HUES64 (cell line): ENCODE measurements around the gene MRPL14.

ENCODE experiments used
- H3K27ac ChIP-seq: 2 replicates; pipeline ENCODE4 v1.7.0; 2013; ENCODE audit warnings: low read depth, low read length, inconsistent platforms
- H3K27me3 ChIP-seq: 2 replicates; pipeline ENCODE4 v1.6.1; 2013; ENCODE audit warnings: mild to moderate bottlenecking, low read length; ENCODE audit not compliant: insufficient read depth
- H3K36me3 ChIP-seq: 2 replicates; pipeline ENCODE4 v1.6.1; 2013; ENCODE audit warnings: mild to moderate bottlenecking, low read length; ENCODE audit not compliant: insufficient read depth
- H3K4me1 ChIP-seq: 2 replicates; pipeline ENCODE4 v1.6.1; 2013; ENCODE audit warnings: mild to moderate bottlenecking, low read length, moderate library complexity; ENCODE audit not compliant: insufficient read depth
- H3K4me3 ChIP-seq: 2 replicates; pipeline ENCODE4 v1.5.1; 2013; ENCODE audit warnings: mild to moderate bottlenecking, low read length, moderate library complexity
- H3K9ac ChIP-seq: 2 replicates; pipeline ENCODE4 v1.6.1; 2013; ENCODE audit warnings: mild to moderate bottlenecking, low read depth, low read length
- H3K9me3 ChIP-seq: 2 replicates; pipeline ENCODE4 v1.6.1; 2013; ENCODE audit warnings: low read depth, low read length; ENCODE audit not compliant: insufficient read depth
- WGBS: fragments of 150-250, 120-280 bp; methylation state at CpG from one replicate; pipeline ENCODE4 v1.1.7; 2013; ENCODE audit warnings: missing lambda C conversion rate; 5-methylcytosine and 5-hydroxymethylcytosine counted together

The MRPL14 gene

GRCh38 chr6:44068607-44069296 lies 58.5 kb downstream of the MRPL14 start:
- H3K27me3 ChIP-seq: no peaks in the 10 kb centered on the region
- peaks cover 14% of the 10 kb centered on the region for H3K4me1 ChIP-seq
- peak overlapping the region; percentile 45; the same call in 1 of the 2 replicates for H3K9ac ChIP-seq
- 30% methylated on average over 5 of the region's 5 CpGs for WGBS
- peak overlapping the region; percentile 45; the same call in 1 of the 2 replicates for H3K27ac ChIP-seq
- no peak overlapping the region for H3K4me3 ChIP-seq
- H3K9me3 ChIP-seq: no peaks in the 10 kb centered on the region
- H3K36me3 ChIP-seq: no peaks in the 10 kb centered on the region

GRCh38 chr6:44067173-44068139 lies 59.8 kb downstream of the MRPL14 start:
- Histone ChIP-seq H3K9ac (no peak overlapping the region), H3K27ac (no peak overlapping the region), H3K4me1 (peaks cover 7% of the 10 kb centered on the region), H3K27me3 (no peaks in the 10 kb centered on the region), H3K9me3 (no peaks in the 10 kb centered on the region), H3K4me3 (no peak overlapping the region), H3K36me3 (no peaks in the 10 kb centered on the region)
- WGBS: 83% methylated on average over 6 of the region's 7 CpGs

GRCh38 chr6:44066394-44067172 lies 60.7 kb downstream of the MRPL14 start:
- no peak overlapping the region for H3K4me3 ChIP-seq
- peaks cover 7% of the 10 kb centered on the region for H3K4me1 ChIP-seq
- no peak overlapping the region for H3K9ac ChIP-seq
- WGBS: 90% methylated on average over 6 of the region's 6 CpGs
- H3K27me3 ChIP-seq: no peaks in the 10 kb centered on the region
- no peaks in the 10 kb centered on the region for H3K36me3 ChIP-seq
- no peak overlapping the region for H3K27ac ChIP-seq
- H3K9me3 ChIP-seq: no peaks in the 10 kb centered on the region

- H3K9me3 ChIP-seq: no peaks in the 10 kb centered on the region
- WGBS: 94% methylated on average over 12 of the region's 13 CpGs
- no peak overlapping the region for H3K4me3 ChIP-seq
- no peaks in the 10 kb centered on the region for H3K27me3 ChIP-seq
- no peaks in the 10 kb centered on the region for H3K36me3 ChIP-seq
- H3K27ac ChIP-seq: no peak overlapping the region
- H3K9ac ChIP-seq: no peak overlapping the region
- peaks cover 7% of the 10 kb centered on the region for H3K4me1 ChIP-seq
These were observed 61.7 kb downstream of the MRPL14 start for GRCh38 chr6:44065443-44066140.

GRCh38 chr6:44064948-44065272 lies 62.3 kb downstream of the MRPL14 start:
- WGBS: 93% methylated on average over 3 of the region's 3 CpGs
- H3K4me1 ChIP-seq: peaks cover 7% of the 10 kb centered on the region
- no peaks in the 10 kb centered on the region for H3K36me3 ChIP-seq
- H3K27ac ChIP-seq: no peak overlapping the region
- H3K9ac ChIP-seq: no peak overlapping the region
- no peaks in the 10 kb centered on the region; the same call in 1 of the 2 replicates for H3K9me3 ChIP-seq
- no peaks in the 10 kb centered on the region for H3K27me3 ChIP-seq
- H3K4me3 ChIP-seq: no peak overlapping the region

- no peaks in the 10 kb centered on the region for H3K27me3 ChIP-seq
- H3K4me3 ChIP-seq: no peak overlapping the region
- peaks cover 7% of the 10 kb centered on the region for H3K4me1 ChIP-seq
- no peak overlapping the region for H3K9ac ChIP-seq
- 87% methylated on average over 17 of the region's 17 CpGs for WGBS
- H3K27ac ChIP-seq: no peak overlapping the region
- no peaks in the 10 kb centered on the region for H3K36me3 ChIP-seq
- H3K9me3 ChIP-seq: no peaks in the 10 kb centered on the region; the same call in 1 of the 2 replicates
These were observed 62.9 kb downstream of the MRPL14 start for GRCh38 chr6:44064089-44064947.

- H3K27ac ChIP-seq: no peak overlapping the region
- no peaks in the 10 kb centered on the region; the same call in 1 of the 2 replicates for H3K9me3 ChIP-seq
- no peaks in the 10 kb centered on the region for H3K36me3 ChIP-seq
- H3K4me3 ChIP-seq: no peak overlapping the region
- no peaks in the 10 kb centered on the region for H3K27me3 ChIP-seq
- H3K9ac ChIP-seq: no peak overlapping the region
- 93% methylated on average over 3 of the region's 3 CpGs for WGBS
- H3K4me1 ChIP-seq: peaks cover 3% of the 10 kb centered on the region; the same call in 1 of the 2 replicates
These were observed 63.6 kb downstream of the MRPL14 start for GRCh38 chr6:44063561-44064059.
